CD1c-positive myeloid dendritic cell (primary cell): ENCODE measurements around the gene MYOM1.
"Not testable (repeated sequence)": the region's sequence is repeated elsewhere in the genome, so short reads cannot be mapped to it uniquely, and the experiment has no call there.

Experiments
- DNase-seq: peaks from one replicate; pipeline ENCODE4 v3.0.0-alpha.2; 2016; ENCODE audit errors: extremely low spot score

MYOM1 gene

DNA sequence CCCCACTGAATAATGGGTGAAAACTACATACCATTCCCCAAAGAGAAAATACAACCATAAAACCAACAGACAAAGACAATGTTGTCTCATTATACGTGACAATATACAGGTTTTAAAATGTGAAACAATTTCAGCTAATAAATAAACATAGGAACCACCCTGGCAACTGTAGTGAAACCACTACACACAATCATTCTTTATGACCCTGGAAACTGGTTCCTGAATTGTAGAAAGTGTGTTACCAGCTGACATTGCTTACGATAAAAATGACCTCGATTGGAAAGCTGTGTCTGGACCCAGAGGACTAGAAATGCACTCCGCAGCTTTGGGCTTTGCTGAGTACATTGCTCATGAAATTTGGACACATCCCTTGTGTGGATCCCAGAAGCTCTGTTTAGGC lies 132.9 kb downstream of the MYOM1 start:
- no peak for DNase-seq

DNA sequence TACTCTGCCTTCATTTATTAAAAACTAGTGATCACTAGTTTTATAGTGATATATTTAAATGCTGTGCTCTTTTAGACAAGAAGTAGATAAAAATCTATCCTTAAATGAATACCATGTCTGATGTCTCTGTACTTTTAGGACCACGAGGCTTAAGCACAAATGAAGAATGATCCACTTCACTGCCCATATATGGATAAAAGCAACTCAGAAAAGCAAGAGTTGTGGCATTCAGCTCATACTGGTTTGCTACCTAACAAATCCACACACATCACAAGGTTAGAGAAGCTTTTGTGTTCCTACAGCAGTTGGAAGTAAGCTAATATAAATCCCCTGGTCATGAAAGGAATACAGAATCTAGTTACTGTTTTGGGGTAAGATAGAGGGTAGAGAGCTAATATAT lies 134.2 kb downstream of the MYOM1 start:
- no peak for DNase-seq

DNA sequence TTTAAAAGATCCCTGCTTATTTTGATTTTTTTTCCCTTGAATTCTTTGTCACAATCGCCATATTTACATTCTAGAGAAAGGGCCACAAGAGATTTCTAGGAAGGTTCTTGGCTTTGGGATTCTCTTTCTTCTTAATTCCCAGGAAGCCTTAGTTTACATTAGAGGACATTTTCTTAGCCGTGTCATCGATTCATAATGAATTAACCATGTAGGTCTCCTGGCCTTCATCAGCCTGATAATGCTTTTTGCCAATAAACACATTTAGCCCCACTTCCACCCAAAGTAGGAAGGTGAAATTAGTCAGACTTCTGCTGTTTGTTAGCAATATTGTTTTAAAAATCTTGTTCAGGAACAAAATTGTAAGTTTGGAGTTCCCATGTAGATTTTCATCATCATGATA lies 135.6 kb downstream of the MYOM1 start:
- DNase-seq = no peak

DNA sequence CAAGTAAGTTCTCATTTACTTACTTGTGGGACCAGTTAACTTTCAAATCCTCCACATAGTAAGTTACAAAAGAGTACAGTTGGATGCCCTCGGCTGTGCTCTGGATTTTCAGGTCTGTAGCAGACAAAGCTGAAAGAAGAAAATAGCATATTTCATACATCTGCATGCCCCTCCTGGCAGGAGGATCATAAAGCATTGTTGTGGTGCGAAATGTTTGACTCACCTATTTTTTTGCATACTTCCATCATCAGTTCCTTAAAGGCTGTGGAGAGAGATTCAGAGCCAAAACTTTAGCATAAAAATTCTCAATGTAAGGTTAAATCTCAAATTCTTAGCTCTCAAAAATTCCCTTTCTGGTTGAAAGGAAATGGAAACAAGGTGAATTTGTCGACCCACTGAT lies 136.0 kb downstream of the MYOM1 start:
- no peak for DNase-seq

DNA sequence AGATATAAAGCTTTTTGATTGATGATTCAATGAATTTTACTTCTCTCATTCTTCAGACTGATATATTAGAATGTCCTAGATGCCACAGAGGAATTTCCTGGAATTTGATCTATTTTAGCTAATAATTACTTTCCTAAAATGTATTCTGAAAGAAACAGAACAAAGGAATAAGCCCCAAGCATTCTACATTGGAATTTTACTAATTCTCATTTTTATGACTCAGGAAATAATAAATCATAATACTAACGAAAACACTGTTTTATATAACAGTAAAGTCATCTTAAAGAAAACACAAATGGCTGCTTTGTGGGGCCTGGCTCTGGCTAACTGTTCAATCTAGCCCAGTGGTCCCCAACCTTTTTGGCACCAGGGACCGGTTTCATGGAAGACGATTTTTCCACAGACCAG lies 138.2 kb downstream of the MYOM1 start:
- DNase-seq = no peak

DNA sequence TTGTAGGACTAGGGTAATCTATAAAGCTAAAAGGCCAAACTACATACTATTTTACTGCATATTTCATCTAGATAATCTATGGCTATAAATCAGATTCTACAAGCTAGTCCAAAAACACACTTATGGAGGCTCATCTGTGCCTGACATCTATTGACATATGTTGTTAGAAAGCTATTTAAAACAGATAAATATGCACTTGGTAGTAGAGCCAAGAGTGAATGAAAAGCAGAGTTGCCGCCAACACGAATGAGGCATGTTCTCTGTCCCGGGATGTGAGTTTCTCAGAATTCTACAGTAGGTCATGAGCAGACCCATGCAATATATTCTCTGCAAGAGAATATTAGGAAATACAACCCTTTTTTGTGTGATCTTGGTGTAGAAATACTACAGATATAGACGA lies 140.1 kb downstream of the MYOM1 start:
- DNase-seq = no peak

DNA sequence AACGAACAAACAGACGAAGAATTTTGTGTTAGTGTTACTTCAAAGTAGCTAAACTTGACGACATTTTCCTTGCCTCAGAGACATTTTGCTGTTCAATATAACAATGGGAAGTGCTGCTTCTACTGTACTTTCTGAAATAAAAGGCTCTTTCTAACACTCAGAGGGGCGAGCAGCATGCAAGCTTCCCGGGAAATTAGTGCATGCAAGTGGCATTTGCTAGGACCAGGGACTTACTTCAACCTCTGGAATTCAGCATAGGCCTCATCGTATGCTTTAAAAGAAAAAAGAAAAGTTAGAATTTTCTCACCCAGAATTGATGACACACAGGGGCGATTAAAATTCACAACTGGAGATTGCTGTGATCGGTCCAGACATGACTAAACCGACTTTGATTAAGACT lies 144.3 kb downstream of the MYOM1 start:
- no peak for DNase-seq

DNA sequence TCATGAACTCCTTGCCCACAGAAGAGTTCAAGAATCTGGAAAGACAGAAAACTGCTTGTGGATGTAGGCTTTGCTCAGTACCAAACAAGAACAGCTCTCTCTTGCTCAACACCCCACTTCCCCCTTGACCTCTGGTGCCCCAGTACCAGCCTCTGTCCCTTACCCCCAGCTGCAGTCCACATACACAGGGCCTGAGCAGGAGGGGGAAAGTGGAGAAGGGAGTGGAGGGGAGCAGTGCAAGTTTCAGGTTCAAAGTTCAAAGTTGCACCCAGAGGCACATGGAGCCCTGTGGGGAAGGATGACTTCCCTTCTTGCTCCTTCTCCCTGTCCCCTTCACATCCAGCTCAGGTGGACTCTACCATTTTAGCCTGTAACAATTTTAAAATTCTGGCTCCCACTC lies 145.7 kb downstream of the MYOM1 start:
- DNase-seq = no peak

DNA sequence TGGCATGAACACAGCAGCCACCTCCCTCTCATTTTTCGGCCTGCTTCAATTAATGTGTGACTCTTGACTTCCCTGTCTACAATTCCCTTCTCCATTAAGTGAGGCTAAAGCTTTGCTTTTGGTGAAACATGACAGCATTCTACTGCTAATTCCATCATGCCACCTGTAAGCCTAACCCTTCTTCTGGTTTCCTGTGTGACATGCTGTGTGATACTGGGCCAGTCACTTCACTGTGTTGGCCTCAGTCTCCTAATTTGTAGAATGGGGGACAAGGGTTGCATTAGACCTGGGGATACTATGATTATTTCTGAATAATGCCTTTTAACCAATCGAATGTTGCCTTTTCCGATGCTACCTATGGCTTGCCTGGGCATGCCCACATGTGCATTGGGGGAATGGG lies 146.4 kb downstream of the MYOM1 start:
- not testable (repeated sequence) for DNase-seq

DNA sequence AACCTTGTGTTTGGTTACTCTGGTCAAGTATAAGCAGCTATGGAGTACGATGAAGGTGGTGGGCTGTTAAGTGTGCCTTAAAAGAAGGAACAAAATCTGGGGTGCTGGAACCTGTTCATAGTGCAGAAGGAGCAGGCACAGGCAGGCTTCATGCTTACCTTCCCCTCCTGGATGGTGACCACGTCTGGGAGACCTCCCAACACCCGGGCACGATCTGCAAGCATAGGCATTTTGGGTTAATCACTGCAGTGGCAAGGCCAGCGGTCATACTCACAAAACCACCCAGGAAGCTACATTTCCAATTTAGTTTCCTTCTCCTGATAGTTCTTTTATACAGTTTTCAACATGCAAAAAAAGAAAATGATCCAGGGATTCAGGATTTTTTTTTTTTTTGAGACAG lies 148.1 kb downstream of the MYOM1 start:
- no peak for DNase-seq

DNA sequence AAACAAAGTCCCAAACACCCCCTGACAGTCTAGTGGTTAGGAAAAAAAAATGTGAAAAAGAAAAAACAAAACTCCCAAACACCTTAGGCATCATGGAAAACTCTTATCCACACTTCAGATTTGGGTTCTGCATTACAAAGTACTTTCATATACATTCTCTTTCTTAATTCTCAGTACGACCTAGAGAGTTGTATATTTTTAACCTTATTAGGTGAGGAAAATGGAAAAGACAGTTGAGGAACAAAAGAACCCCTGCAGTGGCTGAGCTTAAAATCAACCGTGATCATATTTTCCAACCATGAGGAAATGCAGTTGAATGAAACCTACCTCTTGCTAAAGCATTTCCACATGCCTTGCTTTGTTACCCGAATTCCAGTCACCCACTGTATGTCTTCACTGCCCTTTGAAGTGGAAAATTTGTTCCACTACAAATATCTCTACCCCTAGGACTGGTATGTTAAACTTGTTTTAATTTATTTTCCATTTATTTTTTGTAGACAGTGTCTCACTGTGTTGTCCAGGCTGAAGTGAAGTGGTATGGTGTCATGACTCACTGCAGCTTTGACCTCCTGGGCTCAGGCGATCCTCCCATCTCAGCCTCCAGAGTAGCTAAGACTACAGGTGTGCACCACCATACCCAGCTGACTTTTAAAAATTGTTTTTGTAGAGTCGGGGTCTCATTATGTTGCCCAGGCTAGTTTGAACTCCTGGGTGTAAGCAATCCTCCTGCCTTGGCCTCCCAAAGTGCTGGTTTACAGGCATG lies 149.9 kb downstream of the MYOM1 start:
- no peak for DNase-seq

DNA sequence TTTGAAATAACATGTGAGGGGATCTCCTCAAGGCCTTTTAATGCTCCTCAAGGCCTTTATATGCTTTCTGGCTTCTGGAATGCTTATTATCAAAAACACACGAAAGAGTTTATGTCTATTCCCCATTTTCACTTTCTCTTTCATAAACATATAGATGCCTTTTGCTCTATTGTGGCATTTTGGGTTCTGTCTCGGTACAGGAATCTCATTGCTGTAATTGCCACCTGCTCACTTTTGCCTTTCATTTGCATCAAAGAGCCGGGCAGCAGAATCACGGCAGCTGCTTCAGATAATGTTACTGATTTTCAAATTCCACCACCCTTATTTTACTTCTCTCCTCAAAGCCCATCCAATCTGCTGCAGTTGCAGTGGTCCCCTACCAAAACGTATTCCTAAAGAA lies 152.0 kb downstream of the MYOM1 start:
- no peak for DNase-seq

DNA sequence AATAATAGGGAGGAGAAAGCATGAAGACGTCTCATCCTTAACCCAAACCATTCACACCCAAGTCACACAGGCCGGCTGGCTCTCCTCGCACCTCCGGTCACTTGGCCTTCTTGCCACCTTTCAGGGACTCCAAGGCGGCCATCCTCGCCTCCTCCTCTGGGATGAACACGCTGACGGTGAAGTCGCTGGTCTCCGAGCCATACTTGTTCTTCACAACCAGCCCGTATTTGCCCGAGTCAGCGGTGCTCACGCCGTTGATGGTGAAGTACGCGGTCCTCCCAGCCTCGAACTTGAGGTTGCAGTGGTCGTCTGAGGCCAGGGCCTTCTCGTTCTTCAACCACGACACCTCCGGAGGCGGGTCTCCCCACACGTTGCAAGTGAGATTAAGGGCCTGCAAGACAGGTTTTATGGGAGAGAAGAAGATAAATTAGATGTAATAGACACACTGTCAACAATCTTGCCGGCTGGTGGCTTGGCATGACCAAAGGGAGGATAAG lies 152.6 kb downstream of the MYOM1 start:
- DNase-seq = no peak

DNA sequence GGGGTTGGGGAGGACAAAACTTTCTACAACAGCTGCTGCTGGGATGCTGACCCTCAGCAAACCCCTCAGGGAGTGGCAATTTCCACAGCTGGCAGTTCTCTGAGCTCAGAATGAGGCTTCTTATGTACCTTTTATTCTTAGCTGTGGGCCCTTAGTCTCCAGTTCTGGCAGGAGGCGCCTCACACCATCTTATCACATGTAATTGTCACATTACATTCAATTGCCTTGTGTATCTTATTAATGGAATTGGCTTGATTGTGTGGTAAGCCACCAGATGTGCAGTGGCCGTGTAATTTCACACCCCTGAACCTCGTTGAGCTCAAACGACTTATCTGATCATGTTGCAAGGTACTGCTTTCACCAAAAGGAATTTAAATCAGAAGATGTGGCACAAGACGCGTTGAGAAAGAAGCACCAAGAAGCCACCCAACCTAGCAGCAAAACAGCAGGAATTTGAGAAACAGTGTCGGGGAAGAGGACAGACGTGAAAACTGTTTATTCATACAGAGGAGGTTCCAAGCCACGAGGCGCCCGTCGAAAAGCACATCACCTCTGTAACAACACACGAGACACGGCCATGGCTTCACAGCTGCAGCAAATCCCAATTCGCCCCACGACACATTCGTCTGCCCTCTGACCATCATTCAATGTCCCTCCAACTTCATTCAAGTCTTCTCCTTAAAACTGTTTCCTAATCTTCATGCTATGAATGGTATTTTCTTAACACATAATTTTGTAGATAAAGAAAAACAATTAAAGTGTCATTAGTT lies 153.2 kb downstream of the MYOM1 start:
- DNase-seq = no peak

DNA sequence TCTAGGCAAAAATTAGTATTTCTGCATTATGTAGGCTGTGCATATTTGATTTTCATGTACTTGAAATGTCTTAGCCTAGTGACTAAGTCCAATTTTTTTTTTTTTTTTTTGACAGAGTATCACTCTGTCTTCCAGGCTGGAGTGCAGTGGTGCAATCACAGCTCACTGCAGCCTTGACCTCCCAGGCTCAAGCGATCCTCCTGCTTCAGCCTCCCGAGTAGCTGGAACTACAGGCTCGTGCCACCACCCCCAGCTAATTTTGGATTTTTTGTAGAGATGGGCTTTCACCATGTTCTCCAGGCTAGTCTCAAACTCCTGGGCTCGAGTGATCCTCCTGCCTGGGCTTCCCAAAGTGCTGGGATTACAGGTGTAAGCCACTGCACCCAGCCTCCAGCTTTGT lies 156.0 kb downstream of the MYOM1 start:
- not testable (repeated sequence) for DNase-seq

DNA sequence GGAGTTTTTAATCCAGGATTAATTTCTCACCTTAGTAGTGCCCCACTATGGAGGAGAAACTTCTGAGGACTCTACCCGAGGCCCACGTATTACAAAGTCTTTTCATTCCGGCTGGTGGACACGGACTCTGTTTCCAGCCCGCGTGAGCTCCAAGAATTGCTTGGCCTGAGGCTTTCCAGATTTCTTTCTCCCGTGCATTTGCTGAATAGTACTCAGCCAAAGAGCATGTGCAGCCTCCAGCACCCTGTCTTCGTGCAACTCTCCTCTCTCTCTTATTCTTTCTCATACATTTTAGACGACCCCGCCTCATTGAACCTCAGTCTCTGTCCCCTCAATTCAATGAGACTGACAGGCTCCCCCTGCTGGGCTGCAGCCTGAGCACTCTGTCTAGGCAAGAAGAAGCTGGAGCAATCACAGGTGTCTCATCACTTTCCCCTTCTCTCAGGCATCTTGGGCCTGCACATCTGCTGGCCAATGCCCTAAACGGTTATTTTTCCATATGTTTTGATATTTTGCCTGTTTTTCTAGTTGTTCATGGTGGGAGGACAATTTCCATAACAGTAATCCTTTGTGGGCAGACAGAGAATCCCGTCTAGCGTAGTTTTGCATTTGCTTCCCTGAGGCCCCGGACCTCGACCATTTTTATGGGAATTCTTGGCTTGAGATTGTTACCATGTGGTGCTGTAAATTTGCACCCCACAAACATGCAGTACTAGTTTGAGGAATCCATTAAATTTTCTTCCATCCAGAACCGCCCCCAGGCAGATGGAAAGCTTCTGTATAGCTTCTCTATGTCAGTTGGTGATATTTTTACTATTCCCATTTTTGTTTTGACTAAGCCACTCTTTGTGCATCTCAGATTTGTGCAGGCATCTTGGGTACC lies 156.7 kb downstream of the MYOM1 start:
- peak; percentile 46 for DNase-seq

DNA sequence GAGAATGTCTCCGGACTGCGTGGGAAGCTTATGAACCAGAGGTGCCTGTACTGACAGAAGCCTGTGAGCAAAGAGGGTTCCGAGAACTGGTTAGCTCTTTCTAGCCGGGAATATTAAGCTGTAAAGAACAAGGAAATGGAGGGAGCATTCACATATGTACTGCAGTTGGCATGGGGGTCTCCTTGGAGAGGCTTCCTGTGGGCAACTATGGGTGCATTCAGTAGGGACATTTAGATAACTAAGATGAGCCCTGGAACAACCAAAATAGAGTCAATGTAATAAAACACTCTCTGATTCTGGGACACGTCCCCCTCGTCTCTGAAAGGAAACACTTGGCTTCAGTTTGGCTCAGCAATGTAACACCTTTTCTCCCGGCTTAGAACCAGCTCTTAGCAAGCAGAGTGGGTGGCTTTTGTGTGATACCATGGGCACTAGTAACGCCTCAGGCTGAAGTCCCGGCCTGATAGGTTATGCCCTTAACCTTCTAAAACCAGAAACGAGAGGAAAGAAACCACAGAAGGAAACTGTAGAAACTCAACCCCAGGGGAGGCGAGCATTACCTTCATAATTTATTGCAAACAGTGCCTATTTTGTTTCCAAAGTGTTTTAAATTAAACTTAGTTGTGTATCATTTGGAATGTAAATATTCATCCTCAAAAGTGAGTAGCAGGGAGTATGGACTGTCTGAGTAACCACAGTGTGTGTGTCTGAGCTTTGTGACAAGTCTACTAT lies 158.0 kb downstream of the MYOM1 start:
- DNase-seq = no peak

DNA sequence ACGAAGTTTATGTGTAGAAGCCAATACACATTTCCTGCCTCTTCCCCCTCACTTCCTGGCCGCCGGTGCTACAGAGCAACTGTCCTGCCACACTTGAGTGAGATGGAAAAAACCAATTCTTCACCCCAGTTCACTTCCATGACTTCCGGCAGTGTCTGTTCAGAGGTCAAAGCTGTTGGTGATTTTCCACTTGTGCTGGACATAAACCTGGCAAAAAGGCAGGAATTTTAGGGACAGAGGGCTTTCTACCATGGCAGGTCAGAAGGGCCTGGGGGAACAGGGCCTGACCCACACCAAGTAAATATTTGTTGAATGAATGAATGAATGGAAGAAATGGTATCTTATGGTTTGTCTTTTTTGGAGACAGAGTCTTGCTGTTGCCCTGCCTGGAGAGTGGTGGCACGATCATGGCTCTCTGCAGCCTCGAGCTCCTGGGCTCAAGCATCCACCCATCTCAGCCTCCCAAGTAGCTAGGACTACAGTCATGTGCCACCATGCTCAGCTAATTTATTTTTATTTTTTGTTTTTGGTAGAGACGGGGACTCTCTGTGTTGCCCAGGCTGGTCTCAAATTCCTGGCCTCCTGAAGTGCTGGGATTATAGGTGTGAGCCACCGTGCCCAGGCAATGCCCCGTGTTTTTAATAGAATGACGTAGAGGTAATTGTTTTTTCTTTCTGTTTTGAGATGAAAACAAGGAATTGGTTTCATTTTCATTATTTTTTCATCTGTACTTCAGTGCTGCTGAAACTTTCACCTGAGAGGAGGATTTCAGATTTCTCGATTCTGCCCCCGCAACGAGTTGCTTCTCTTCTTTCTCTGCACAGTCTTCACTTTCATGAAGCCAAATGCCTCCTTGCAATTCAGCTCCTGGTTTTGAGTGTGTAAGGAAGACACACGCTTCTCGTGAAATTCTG lies 158.8 kb downstream of the MYOM1 start:
- peak; percentile 16 for DNase-seq

DNA sequence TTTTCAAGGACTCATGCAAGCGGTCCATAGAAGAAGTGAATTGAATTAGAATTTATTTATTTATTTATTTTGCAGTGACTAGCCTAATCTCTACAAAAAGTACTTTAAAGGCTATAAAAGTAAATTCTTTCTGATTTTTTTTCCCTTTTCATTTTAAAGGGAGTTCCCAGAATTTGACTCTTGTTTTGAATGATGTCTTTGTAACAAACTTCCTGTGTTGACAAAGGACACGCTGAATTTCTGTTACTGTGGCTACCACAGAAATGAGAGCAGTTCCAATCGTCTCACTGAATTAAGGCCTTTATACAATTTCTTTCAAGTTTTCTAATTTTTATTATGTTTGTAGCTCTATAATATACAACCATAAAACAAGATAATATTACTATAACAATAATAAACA lies 160.5 kb downstream of the MYOM1 start:
- DNase-seq = no peak
